ENCODE measurements around the gene BPHL. TPM values are rescaled to one million over a fixed set of nuclear protein-coding genes. Genes with fewer than 3 reads are reported as not detected.
"Not testable (repeated sequence)": the region's sequence is repeated elsewhere in the genome, so short reads cannot be mapped to it uniquely, and the experiment has no call there.

The BPHL gene
- total RNA-seq, 1 experiment from 2014 or later: 48.7 TPM

- no peak for TF ChIP-seq CTCF (conservative IDR thresholded peaks at IDR 0.05)
- Histone ChIP-seq H3K9ac (ENCODE audit: extremely low read depth, insufficient read length, low read length) (no peak overlapping the region), H4K91ac (ENCODE audit: insufficient read length, low read depth, low read length) (no peak overlapping the region), H3K56ac (ENCODE audit: insufficient read length, low read depth, low read length) (no peak overlapping the region), H2BK120ac (ENCODE audit: low read depth, low read length, poor library complexity, severe bottlenecking) (no peak overlapping the region), H3K4ac (ENCODE audit: low read depth, low read length) (no peak overlapping the region), H3T11ph (ENCODE audit: low read length) (no peak overlapping the region), H2AFZ (ENCODE audit: low read length) (no peak overlapping the region), H3K27ac (ENCODE audit: insufficient read length, low read depth, low read length) (no peak overlapping the region), H4K20me1 (ENCODE audit: control insufficient read depth, insufficient read depth, insufficient read length) (no peaks in the 10 kb centered on the region), H2BK5ac (ENCODE audit: insufficient read length, low read length) (no peak overlapping the region), H3K14ac (ENCODE audit: insufficient read depth, low read length) (no peak overlapping the region), H3K27me3 (ENCODE audit: insufficient read depth, low read length) (no peaks in the 10 kb centered on the region), H3K23ac (ENCODE audit: insufficient read length, low read depth, low read length) (no peak overlapping the region), H4K8ac (replicated peaks; ENCODE audit: insufficient read length, low read depth, low read length) (no peak overlapping the region), H3K23me2 (ENCODE audit: insufficient read length, low read depth, low read length, poor library complexity, severe bottlenecking) (peaks cover 2% of the 10 kb centered on the region), H2BK12ac (ENCODE audit: insufficient read length, low read depth, low read length) (no peak overlapping the region), H4K5ac (ENCODE audit: insufficient read length, low read depth, low read length) (no peak overlapping the region), H2BK20ac (ENCODE audit: low read depth, low read length, poor library complexity, severe bottlenecking) (no peak overlapping the region), H3K9me3 (ENCODE audit: control insufficient read depth, low read depth, low read length) (no peaks in the 10 kb centered on the region), H3K4me1 (ENCODE audit: insufficient read depth, low read length) (no peaks in the 10 kb centered on the region), H3K18ac (ENCODE audit: insufficient read length, low read depth, low read length) (no peak overlapping the region), H3K79me1 (ENCODE audit: insufficient read depth, low read depth, low read length, poor library complexity, severe bottlenecking) (no peaks in the 10 kb centered on the region), H2BK15ac (ENCODE audit: low read depth, low read length) (no peak overlapping the region), H3K79me2 (ENCODE audit: insufficient read depth, low read length) (no peaks in the 10 kb centered on the region), H3K4me2 (ENCODE audit: insufficient read depth, insufficient read length, low read length) (no peak overlapping the region), H2AK5ac (ENCODE audit: insufficient read length, low read length) (no peak overlapping the region)
- WGBS (ENCODE audit: extremely low coverage, insufficient read length, low lambda C conversion rate): no CpG with 5 or more reads among the region's 12 CpGs
- Mint-ChIP-seq H3K4me1 (peaks cover 12 to 18% of the 10 kb centered on the region in 2 experiments), H3K4me3 (no peak overlapping the region), H3K36me3 (ENCODE audit: insufficient read depth in 1 of 3, low read depth in 3 of 3) (peaks cover 42 to 84% (median 78%) of the 10 kb centered on the region in 3 experiments), H3K9me3 (no peaks in the 10 kb centered on the region), H3K27ac (peak overlapping the region in 1 of 3 experiments; percentile 56; a peak in 2 of 7 replicates), H3K27me3 (ENCODE audit: low read depth) (no peaks in the 10 kb centered on the region)
- DNase-seq: no peak
Observed at GRCh38 chr6:3137057-3137777, 18.7 kb downstream of the BPHL start.

- not testable (repeated sequence) for H3K4me2 ChIP-seq (ENCODE audit: insufficient read depth, insufficient read length, low read length); H3K9ac ChIP-seq (ENCODE audit: extremely low read depth, insufficient read length, low read length); H3K9me3 Mint-ChIP-seq; H3K4ac ChIP-seq (ENCODE audit: low read depth, low read length); H3K14ac ChIP-seq (ENCODE audit: insufficient read depth, low read length); H2AK5ac ChIP-seq (ENCODE audit: insufficient read length, low read length); H4K91ac ChIP-seq (ENCODE audit: insufficient read length, low read depth, low read length); H2AFZ ChIP-seq (ENCODE audit: low read length); H3K56ac ChIP-seq (ENCODE audit: insufficient read length, low read depth, low read length); H3K27me3 Mint-ChIP-seq (ENCODE audit: low read depth); H3K27me3 ChIP-seq (ENCODE audit: insufficient read depth, low read length); H2BK120ac ChIP-seq (ENCODE audit: low read depth, low read length, poor library complexity, severe bottlenecking); H3T11ph ChIP-seq (ENCODE audit: low read length); H4K5ac ChIP-seq (ENCODE audit: insufficient read length, low read depth, low read length); H3K79me2 ChIP-seq (ENCODE audit: insufficient read depth, low read length); H3K4me3 Mint-ChIP-seq; H2BK12ac ChIP-seq (ENCODE audit: insufficient read length, low read depth, low read length); H3K79me1 ChIP-seq (ENCODE audit: insufficient read depth, low read depth, low read length, poor library complexity, severe bottlenecking); H3K4me1 ChIP-seq (ENCODE audit: insufficient read depth, low read length); H3K23ac ChIP-seq (ENCODE audit: insufficient read length, low read depth, low read length); H3K27ac ChIP-seq (ENCODE audit: insufficient read length, low read depth, low read length); H4K20me1 ChIP-seq (ENCODE audit: control insufficient read depth, insufficient read depth, insufficient read length); DNase-seq; H3K27ac Mint-ChIP-seq; H2BK5ac ChIP-seq (ENCODE audit: insufficient read length, low read length); H3K9me3 ChIP-seq (ENCODE audit: control insufficient read depth, low read depth, low read length); H3K18ac ChIP-seq (ENCODE audit: insufficient read length, low read depth, low read length); H2BK15ac ChIP-seq (ENCODE audit: low read depth, low read length); H2BK20ac ChIP-seq (ENCODE audit: low read depth, low read length, poor library complexity, severe bottlenecking); H4K8ac ChIP-seq (replicated peaks; ENCODE audit: insufficient read length, low read depth, low read length); H3K23me2 ChIP-seq (ENCODE audit: insufficient read length, low read depth, low read length, poor library complexity, severe bottlenecking)
- peaks cover 41 to 78% (median 72%) of the 10 kb centered on the region in 3 experiments; a peak in 6 of 7 replicates for H3K36me3 Mint-ChIP-seq (ENCODE audit: insufficient read depth in 1 of 3, low read depth in 3 of 3)
- H3K4me1 Mint-ChIP-seq: peaks cover 15 to 22% of the 10 kb centered on the region in 2 experiments
- WGBS (ENCODE audit: extremely low coverage, insufficient read length, low lambda C conversion rate): no CpG with 5 or more reads among the region's 6 CpGs
Observed at GRCh38 chr6:3137873-3138272, 19.4 kb downstream of the BPHL start.

Data from H9 (cell line).